H9 (cell line): ENCODE results near the gene GAREM2. TPM values are rescaled to one million over a fixed set of nuclear protein-coding genes. Genes with fewer than 3 reads are reported as not detected.

Source experiments
- DNase-seq: peaks from one replicate; pipeline ENCODE4 v3.0.0-alpha.2; 2017
- H2AFZ ChIP-seq: one replicate; pipeline ENCODE4 v1.6.1; 2013; ENCODE audit warnings: mild to moderate bottlenecking, low read length, control low read depth, moderate library complexity
- H2AK5ac ChIP-seq: 2 replicates; pipeline ENCODE4 v1.6.1; 2013; ENCODE audit warnings: low read length, control low read depth, mixed read lengths; ENCODE audit not compliant: insufficient read length
- H2BK120ac ChIP-seq: one replicate; pipeline ENCODE4 v1.6.1; 2013; ENCODE audit warnings: low read depth, mild to moderate bottlenecking, low read length, control low read depth, inconsistent platforms; ENCODE audit not compliant: poor library complexity, severe bottlenecking
- H2BK12ac ChIP-seq: 2 replicates; pipeline ENCODE4 v1.6.1; 2013; ENCODE audit warnings: low read length, control low read depth, mixed read lengths, low read depth; ENCODE audit not compliant: insufficient read length
- H2BK15ac ChIP-seq: 2 replicates; pipeline ENCODE4 v1.6.1; 2013; ENCODE audit warnings: low read depth, low read length, control low read depth
- H2BK20ac ChIP-seq: one replicate; pipeline ENCODE4 v1.6.1; 2013; ENCODE audit warnings: low read depth, mild to moderate bottlenecking, low read length, control low read depth, inconsistent platforms; ENCODE audit not compliant: poor library complexity, severe bottlenecking
- H2BK5ac ChIP-seq: 2 replicates; pipeline ENCODE4 v1.6.1; 2013; ENCODE audit warnings: low read length, control low read depth, mixed read lengths; ENCODE audit not compliant: insufficient read length
- H3K14ac ChIP-seq: 2 replicates; pipeline ENCODE4 v1.6.1; 2013; ENCODE audit warnings: low read length, control low read depth; ENCODE audit not compliant: insufficient read depth
- H3K18ac ChIP-seq: 2 replicates; pipeline ENCODE4 v1.6.1; 2013; ENCODE audit warnings: low read depth, mild to moderate bottlenecking, mixed read lengths, low read length, control low read depth; ENCODE audit not compliant: insufficient read length
- H3K23ac ChIP-seq: 2 replicates; pipeline ENCODE4 v1.6.1; 2013; ENCODE audit warnings: low read length, control low read depth, mixed read lengths, low read depth; ENCODE audit not compliant: insufficient read length
- H3K23me2 ChIP-seq: 2 replicates; pipeline ENCODE4 v1.6.1; 2013; ENCODE audit warnings: low read depth, mild to moderate bottlenecking, mixed read lengths, low read length, control low read depth; ENCODE audit not compliant: insufficient read length, poor library complexity, severe bottlenecking
- H3K27ac ChIP-seq: 2 replicates; pipeline ENCODE4 v1.5.1; 2013; ENCODE audit warnings: low read length, control low read depth, mixed read lengths, low read depth; ENCODE audit not compliant: insufficient read length
- H3K27me3 ChIP-seq: 2 replicates; pipeline ENCODE4 v1.6.1; 2013; ENCODE audit warnings: low read length, control low read depth, inconsistent platforms; ENCODE audit not compliant: insufficient read depth
- H3K4ac ChIP-seq: 2 replicates; pipeline ENCODE4 v1.6.1; 2013; ENCODE audit warnings: low read depth, mild to moderate bottlenecking, control low read depth, inconsistent platforms, low read length, moderate library complexity
- H3K4me1 ChIP-seq: 2 replicates; pipeline ENCODE4 v1.6.1; 2013; ENCODE audit warnings: low read length, control low read depth, inconsistent platforms; ENCODE audit not compliant: insufficient read depth
- H3K4me2 ChIP-seq: 2 replicates; pipeline ENCODE4 v1.6.1; 2013; ENCODE audit warnings: low read length, control low read depth, mixed read lengths; ENCODE audit not compliant: insufficient read length, insufficient read depth
- H3K56ac ChIP-seq: 2 replicates; pipeline ENCODE4 v1.6.1; 2013; ENCODE audit warnings: low read depth, mild to moderate bottlenecking, mixed read lengths, low read length, control low read depth; ENCODE audit not compliant: insufficient read length
- H3K79me1 ChIP-seq: 2 replicates; pipeline ENCODE4 v1.6.1; 2013; ENCODE audit warnings: low read depth, mild to moderate bottlenecking, moderate library complexity, low read length, control low read depth, inconsistent platforms; ENCODE audit not compliant: insufficient read depth, poor library complexity, severe bottlenecking
- H3K79me2 ChIP-seq: 2 replicates; pipeline ENCODE4 v1.6.1; 2013; ENCODE audit warnings: low read length, control low read depth, inconsistent platforms; ENCODE audit not compliant: insufficient read depth
- H3K9ac ChIP-seq: 2 replicates; pipeline ENCODE4 v1.6.1; 2013; ENCODE audit warnings: low read length, control low read depth, mixed read lengths; ENCODE audit not compliant: insufficient read length; ENCODE audit errors: extremely low read depth
- H3K9me3 ChIP-seq: one replicate; pipeline ENCODE4 v1.6.1; 2013; ENCODE audit warnings: low read depth, low read length, inconsistent platforms; ENCODE audit not compliant: control insufficient read depth
- H3T11ph ChIP-seq: one replicate; pipeline ENCODE4 v1.6.1; 2013; ENCODE audit warnings: mild to moderate bottlenecking, low read length, control low read depth, inconsistent platforms
- H4K20me1 ChIP-seq: one replicate; pipeline ENCODE4 v1.6.1; 2013; ENCODE audit not compliant: control insufficient read depth, insufficient read length, insufficient read depth
- H4K5ac ChIP-seq: 2 replicates; pipeline ENCODE4 v1.6.1; 2013; ENCODE audit warnings: low read depth, mild to moderate bottlenecking, mixed read lengths, low read length, control low read depth; ENCODE audit not compliant: insufficient read length
- H4K8ac ChIP-seq: replicated peaks from 2 replicates; pipeline ENCODE4 v1.6.1; 2013; ENCODE audit warnings: low read length, control low read depth, mixed read lengths, low read depth; ENCODE audit not compliant: insufficient read length
- H4K91ac ChIP-seq: 2 replicates; pipeline ENCODE4 v1.6.1; 2013; ENCODE audit warnings: low read depth, mild to moderate bottlenecking, moderate library complexity, mixed read lengths, low read length, control low read depth; ENCODE audit not compliant: insufficient read length
- H3K27ac Mint-ChIP-seq, 3 experiments: 2 replicates in 2 of 3; 3 replicates in 1 of 3; pipeline ENCODE4 v1.8.0; 2020 to 2021; ENCODE audit warnings: mixed read lengths in 3 of 3, mild to moderate bottlenecking in 1 of 3, moderate library complexity in 1 of 3
- H3K27me3 Mint-ChIP-seq: 2 replicates; pipeline ENCODE4 v1.8.0; 2021; ENCODE audit warnings: low read depth, mild to moderate bottlenecking, moderate library complexity, mixed read lengths
- H3K36me3 Mint-ChIP-seq, 3 experiments: 2 replicates in 2 of 3; 3 replicates in 1 of 3; pipeline ENCODE4 v1.8.0; 2020 to 2021; ENCODE audit warnings: low read depth in 3 of 3, mixed read lengths in 3 of 3; ENCODE audit not compliant: insufficient read depth in 1 of 3
- H3K4me1 Mint-ChIP-seq, 2 experiments: 2 replicates each; pipeline ENCODE4 v1.8.0; 2020; ENCODE audit warnings: mixed read lengths in 2 of 2
- H3K4me3 Mint-ChIP-seq, 2 experiments: 2 replicates in 1 of 2; 3 replicates in 1 of 2; pipeline ENCODE4 v1.8.0; 2020 to 2021; ENCODE audit warnings: mild to moderate bottlenecking in 2 of 2, mixed read lengths in 2 of 2, moderate library complexity in 1 of 2
- H3K9me3 Mint-ChIP-seq, 2 experiments: 2 replicates in 1 of 2; 3 replicates in 1 of 2; pipeline ENCODE4 v1.8.0; 2020; ENCODE audit warnings: mild to moderate bottlenecking in 2 of 2, mixed read lengths in 2 of 2, moderate library complexity in 1 of 2
- WGBS: extraction: QIAGEN DNeasy Blood & Tissue Kit; methylation state at CpG from one replicate; pipeline ENCODE4 v1.1.7; 2013; ENCODE audit warnings: missing lambda C conversion rate, low lambda C conversion rate, mixed read lengths; ENCODE audit not compliant: insufficient read length; ENCODE audit errors: extremely low coverage; 5-methylcytosine and 5-hydroxymethylcytosine counted together
- total RNA-seq: library from RNA; stranded (reverse); gene quantifications from 2 replicates; pipeline ENCODE4 v1.2.1, GENCODE V29; 2021
- TF ChIP-seq, protein P1 (sequence below): fragments of 200-600 bp; sonication (generic); conservative IDR thresholded peaks from 3 replicates; pipeline ENCODE4 v1.8.0; 2021; ENCODE audit warnings: antibody characterized with exemption, mild to moderate bottlenecking

GAREM2 gene
- total RNA-seq, 1 experiment from 2014 or later, result 14.4 TPM

DNA sequence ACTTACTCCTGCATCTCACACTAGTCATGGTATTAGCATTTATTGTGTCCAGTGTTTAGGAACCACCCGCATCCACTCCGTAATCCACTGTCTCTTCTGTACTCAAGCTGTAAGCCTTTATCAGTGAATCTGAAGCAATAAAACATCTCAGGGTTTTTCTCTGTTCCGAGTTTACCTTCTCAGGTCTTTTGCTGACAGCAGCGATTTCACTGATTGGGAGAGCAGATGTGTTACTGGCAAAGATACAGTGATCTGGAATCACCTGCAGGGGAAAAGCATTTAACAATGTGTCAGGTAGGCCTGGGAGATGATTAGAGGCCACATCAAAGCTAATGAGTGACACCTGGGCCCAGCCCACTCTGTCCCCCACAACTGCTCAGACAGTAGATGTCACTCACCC is 24.6 kb downstream of the GAREM2 start:
- H2AK5ac ChIP-seq, result no peak overlapping the region
- H3K27ac ChIP-seq, result no peak overlapping the region
- no peaks in the 10 kb centered on the region for H3K9me3 Mint-ChIP-seq
- no peak overlapping the region for H2BK20ac ChIP-seq
- H4K20me1 ChIP-seq, result no peaks in the 10 kb centered on the region
- H3K4me2 ChIP-seq, result no peak overlapping the region
- no peaks in the 10 kb centered on the region for H3K27me3 ChIP-seq
- H3K9ac ChIP-seq, result no peak overlapping the region
- no peak overlapping the region for H3K56ac ChIP-seq
- H2BK5ac ChIP-seq, result no peak overlapping the region
- H4K91ac ChIP-seq, result no peak overlapping the region
- no peak overlapping the region for H3K27ac Mint-ChIP-seq
- no peak overlapping the region for H2BK15ac ChIP-seq
- H3K4me1 ChIP-seq, result no peaks in the 10 kb centered on the region
- H3K18ac ChIP-seq, result no peak overlapping the region
- no peaks in the 10 kb centered on the region for H3K9me3 ChIP-seq
- H2AFZ ChIP-seq, result no peak overlapping the region
- no peaks in the 10 kb centered on the region for H3K27me3 Mint-ChIP-seq
- no peak overlapping the region for H3K4me3 Mint-ChIP-seq
- H4K8ac ChIP-seq, result no peak overlapping the region
- TF ChIP-seq, protein P1, sequence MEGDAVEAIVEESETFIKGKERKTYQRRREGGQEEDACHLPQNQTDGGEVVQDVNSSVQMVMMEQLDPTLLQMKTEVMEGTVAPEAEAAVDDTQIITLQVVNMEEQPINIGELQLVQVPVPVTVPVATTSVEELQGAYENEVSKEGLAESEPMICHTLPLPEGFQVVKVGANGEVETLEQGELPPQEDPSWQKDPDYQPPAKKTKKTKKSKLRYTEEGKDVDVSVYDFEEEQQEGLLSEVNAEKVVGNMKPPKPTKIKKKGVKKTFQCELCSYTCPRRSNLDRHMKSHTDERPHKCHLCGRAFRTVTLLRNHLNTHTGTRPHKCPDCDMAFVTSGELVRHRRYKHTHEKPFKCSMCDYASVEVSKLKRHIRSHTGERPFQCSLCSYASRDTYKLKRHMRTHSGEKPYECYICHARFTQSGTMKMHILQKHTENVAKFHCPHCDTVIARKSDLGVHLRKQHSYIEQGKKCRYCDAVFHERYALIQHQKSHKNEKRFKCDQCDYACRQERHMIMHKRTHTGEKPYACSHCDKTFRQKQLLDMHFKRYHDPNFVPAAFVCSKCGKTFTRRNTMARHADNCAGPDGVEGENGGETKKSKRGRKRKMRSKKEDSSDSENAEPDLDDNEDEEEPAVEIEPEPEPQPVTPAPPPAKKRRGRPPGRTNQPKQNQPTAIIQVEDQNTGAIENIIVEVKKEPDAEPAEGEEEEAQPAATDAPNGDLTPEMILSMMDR, result no peak
- no peak for DNase-seq
- no peak overlapping the region for H3K23ac ChIP-seq
- no CpG with 5 or more reads among the region's 4 CpGs for WGBS
- no peak overlapping the region for H2BK120ac ChIP-seq
- no peaks in the 10 kb centered on the region for H3K79me1 ChIP-seq
- H3K14ac ChIP-seq, result no peak overlapping the region
- H3K79me2 ChIP-seq, result no peaks in the 10 kb centered on the region
- no peaks in the 10 kb centered on the region for H3K4me1 Mint-ChIP-seq
- no peaks in the 10 kb centered on the region for H3K23me2 ChIP-seq
- peaks cover 21 to 84% (median 74%) of the 10 kb centered on the region in 3 experiments; a peak in 6 of 7 replicates for H3K36me3 Mint-ChIP-seq
- H2BK12ac ChIP-seq, result no peak overlapping the region
- H3T11ph ChIP-seq, result no peak overlapping the region
- H4K5ac ChIP-seq, result no peak overlapping the region
- H3K4ac ChIP-seq, result no peak overlapping the region
